ENCODE measurements around the gene FBXL16. TPM values are rescaled to one million over a fixed set of nuclear protein-coding genes. Genes with fewer than 3 reads are reported as not detected.
"Not testable (repeated sequence)": the region's sequence is repeated elsewhere in the genome, so short reads cannot be mapped to it uniquely, and the experiment has no call there.

Gene FBXL16
- polyA plus RNA-seq, 6 donors from 2014 or later: 0.23 to 7.9 (median 0.56) TPM; not detected in 1

DNA sequence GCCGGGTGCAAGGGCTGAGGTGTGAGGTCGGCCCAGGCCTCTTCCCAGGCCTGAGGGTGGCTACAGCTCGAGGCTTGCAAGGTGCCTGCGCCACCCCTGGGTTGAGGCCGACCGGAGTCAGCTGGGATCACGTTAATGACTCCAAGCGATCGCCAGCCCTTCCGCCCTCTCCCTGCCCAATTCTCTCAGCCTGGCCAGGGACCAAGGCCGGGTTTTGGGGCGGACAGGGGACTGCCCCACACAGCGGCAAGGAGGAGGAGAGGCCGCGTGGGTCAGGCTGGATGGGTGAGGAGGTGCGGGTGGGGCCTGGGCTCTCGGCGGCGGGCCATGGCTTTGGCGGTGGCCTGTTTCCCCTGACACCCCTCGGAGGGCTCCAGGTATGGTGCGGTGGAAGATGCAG, 12.2 kb downstream of the FBXL16 start:
- H3K4me1 Mint-ChIP-seq: peaks cover 18 to 27% (median 27%) of the 10 kb centered on the region in 3 donors
- H3K36me3 Mint-ChIP-seq: no peaks in the 10 kb centered on the region
- DNase-seq: no peak
- peak overlapping the region in 4 of 8 donors; percentile 39 to 74 (median 63) for H3K4me3 Mint-ChIP-seq
- no peak overlapping the region for H3K27ac Mint-ChIP-seq
- peaks cover 0 to 32% (median 15%) of the 10 kb centered on the region in 3 donors for H3K27me3 Mint-ChIP-seq
- ATAC-seq (ENCODE audit: low read depth in 2 of 2): no peak
- H3K9me3 Mint-ChIP-seq: no peaks in the 10 kb centered on the region

DNA sequence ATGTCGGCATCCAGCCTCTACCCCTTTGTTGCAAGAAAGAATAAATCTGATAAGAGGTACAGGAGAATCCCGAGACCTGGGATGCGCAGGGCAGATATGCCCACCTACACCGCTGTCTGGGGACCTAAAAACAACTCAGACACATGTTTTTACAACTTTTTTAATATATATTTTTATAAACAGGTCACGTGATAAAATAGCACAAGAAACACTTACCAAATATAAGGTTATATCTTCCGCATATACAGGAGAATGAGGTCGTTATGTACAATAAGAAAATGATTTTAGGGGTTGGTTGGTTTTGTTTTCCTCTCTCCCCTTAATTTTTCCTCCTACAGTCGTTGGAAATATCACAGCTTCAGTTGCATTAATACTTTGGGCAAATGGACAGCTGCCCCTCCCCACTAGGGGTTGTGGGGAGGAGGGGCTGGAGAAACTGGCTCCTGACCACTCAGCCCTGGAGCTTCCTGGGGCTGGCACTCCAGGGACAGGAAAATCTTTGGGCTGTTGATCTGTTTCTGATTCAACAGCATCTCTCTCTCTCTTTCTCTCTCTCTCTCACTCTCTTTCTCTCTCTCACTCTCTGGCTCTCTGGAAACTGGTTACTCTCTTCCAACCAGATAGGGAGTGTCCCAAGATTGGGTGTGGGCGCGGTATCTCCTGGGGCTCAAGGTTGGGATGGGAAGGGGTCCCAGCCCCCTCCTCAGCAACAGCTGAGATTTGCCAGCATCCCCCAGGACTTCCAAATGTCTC, 13.1 kb downstream of the FBXL16 start:
- Mint-ChIP-seq H3K36me3 (no peaks in the 10 kb centered on the region), H3K27ac (no peak overlapping the region), H3K4me1 (peaks cover 18 to 33% (median 27%) of the 10 kb centered on the region in 3 donors), H3K4me3 (peak overlapping the region in 6 of 8 donors; percentile 18 to 95 (median 46)), H3K9me3 (no peaks in the 10 kb centered on the region), H3K27me3 (peaks cover 0 to 24% (median 15%) of the 10 kb centered on the region in 3 donors)
- ATAC-seq (ENCODE audit: low read depth in 2 of 2): no peak
- DNase-seq: no peak

DNA sequence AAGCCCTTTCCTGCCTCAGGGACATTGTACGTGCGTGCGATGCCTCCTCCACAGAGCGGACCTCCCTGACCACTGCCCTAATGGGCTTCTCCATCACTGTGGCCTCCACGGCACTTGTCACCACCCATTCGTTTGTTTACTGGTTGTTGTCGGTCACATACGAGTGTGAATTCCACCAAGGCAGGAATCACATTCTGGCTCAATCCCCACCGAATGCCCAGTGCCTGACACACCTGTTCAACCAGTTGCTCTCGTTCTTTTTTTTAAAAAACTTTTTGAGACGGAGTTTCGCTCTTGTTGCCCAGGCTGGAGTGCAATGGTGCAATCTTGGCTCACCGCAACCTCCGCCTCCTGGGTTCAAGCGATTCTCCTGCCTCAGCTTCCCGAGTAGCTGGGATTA, 14.4 kb downstream of the FBXL16 start:
- ATAC-seq (ENCODE audit: low read depth in 2 of 2); H3K9me3 Mint-ChIP-seq; H3K36me3 Mint-ChIP-seq; DNase-seq: not testable (repeated sequence)
- Mint-ChIP-seq H3K27ac (peak overlapping the region in 2 of 6 donors; percentile 47 to 93), H3K4me1 (peaks cover 21 to 33% (median 27%) of the 10 kb centered on the region in 3 donors), H3K27me3 (peaks cover 0 to 19% (median 15%) of the 10 kb centered on the region in 3 donors), H3K4me3 (peak overlapping the region in 7 of 8 donors; percentile 89 to 97 (median 94))

DNA sequence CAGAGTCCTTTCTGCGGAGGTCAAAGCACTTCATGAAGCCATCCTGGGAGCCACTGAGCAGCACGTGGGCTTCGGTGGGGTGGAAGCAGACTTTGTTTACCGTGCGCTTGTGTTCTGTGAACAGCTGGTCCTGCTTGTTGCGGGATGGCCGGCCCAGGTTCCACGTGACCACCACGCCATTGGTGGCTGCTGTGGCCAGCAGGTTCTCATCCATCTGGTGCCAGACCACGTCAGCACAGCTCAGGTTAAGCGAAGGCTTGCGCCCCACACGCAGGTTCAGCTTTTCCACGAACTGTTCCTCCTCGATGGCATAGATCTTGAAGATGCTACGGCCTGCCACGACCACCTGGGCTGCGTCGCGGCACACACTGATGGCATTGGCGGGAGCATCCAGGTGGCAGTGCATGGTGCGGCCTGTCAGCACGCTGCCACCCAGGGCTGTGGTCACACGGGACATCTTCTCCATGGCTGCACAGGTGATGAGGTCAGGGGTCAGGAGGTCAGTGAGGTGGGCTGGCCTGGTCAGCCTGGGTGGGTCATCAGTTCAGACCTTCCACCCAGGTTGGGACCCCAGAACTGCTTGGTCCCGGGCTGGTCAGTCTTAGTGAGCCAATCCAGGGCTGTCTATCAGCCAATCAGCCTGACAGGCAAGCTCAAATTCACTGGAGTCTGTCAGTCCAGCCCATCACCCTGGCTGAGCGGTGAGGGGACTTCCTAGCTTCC, 16.3 kb downstream of the FBXL16 start:
- Mint-ChIP-seq H3K4me3 (peak overlapping the region; percentile 89 to 97 (median 94)), H3K27me3 (peaks cover 0 to 15% (median 13%) of the 10 kb centered on the region in 3 donors), H3K36me3 (no peaks in the 10 kb centered on the region), H3K4me1 (peaks cover 22 to 40% (median 29%) of the 10 kb centered on the region in 3 donors), H3K9me3 (no peaks in the 10 kb centered on the region), H3K27ac (peak overlapping the region in 5 of 6 donors; percentile 33 to 96 (median 56))
- no peak for ATAC-seq (ENCODE audit: low read depth in 2 of 2)
- no peak for DNase-seq

DNA sequence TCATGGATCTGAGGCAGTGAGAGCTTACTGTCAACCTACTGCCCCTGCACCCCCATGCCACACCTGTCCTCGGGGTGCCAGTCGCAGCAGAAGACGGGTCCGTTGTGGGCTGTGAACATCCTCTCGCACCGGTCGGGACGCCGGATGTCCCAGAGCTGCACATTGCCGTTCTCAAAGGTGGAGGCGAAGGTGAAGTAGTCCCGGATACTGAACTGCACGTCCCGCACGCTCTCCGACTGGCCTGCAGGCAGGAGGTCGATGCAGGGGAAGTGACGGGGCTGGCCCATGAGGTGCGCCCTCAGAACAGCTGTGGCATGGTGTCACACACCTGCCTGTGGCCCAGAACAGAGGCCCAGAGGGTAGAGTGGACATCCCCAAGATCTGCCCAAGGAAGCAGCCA, 18.1 kb downstream of the FBXL16 start:
- peaks cover 17 to 45% (median 36%) of the 10 kb centered on the region in 3 donors for H3K4me1 Mint-ChIP-seq
- no peaks in the 10 kb centered on the region for H3K9me3 Mint-ChIP-seq
- H3K4me3 Mint-ChIP-seq: peak overlapping the region in 4 of 8 donors; percentile 25 to 72 (median 55)
- H3K27me3 Mint-ChIP-seq: peaks cover 0 to 6% (median 1%) of the 10 kb centered on the region in 3 donors
- ATAC-seq (ENCODE audit: low read depth in 2 of 2) (no peak), DNase-seq (no peak)
- no peaks in the 10 kb centered on the region for H3K36me3 Mint-ChIP-seq
- H3K27ac Mint-ChIP-seq: no peak overlapping the region

DNA sequence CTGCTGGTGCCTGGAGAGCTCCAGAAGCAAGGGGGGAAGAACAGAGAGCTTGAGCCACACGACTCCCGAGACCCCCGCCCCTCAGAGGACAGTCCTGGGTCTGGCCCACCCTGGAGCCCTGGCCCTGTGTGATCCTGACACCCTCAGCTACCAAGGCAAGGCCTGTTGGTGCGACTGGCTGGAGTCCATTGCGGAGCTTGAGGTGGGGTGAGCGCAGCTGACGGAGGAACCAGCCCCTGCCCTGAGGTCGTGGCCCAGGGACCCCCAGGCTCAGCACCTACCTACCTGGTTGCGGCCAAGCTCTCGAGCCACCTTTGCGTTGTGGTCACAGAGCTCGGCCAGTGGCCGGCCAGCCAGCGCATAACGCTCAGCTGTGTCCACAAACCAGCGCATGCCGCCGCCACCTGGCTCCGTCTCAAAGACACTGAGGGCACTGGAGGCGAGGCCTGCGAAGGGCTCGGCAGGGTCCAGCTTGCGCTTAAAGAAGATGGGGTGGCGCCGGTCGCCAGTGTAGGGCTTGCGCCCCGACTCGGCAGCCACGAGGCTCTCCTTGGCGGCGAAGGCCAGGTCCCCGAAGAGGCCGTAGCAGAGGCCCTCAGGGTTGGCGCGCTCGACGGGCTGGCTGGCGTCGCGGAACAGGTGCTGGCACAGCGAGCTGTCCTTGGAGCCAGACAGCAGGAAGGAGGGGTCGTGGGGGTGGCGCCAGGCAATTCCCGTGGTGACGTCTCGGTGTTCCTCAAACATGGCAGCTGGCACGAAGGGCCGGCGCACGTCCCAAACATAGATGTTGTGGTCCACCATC, 18.9 kb downstream of the FBXL16 start:
- peak overlapping the region in 1 of 6 donors; percentile 77 for H3K27ac Mint-ChIP-seq
- no peaks in the 10 kb centered on the region for H3K36me3 Mint-ChIP-seq
- H3K27me3 Mint-ChIP-seq: no peaks in the 10 kb centered on the region
- H3K9me3 Mint-ChIP-seq: no peaks in the 10 kb centered on the region
- peak overlapping the region in 3 of 8 donors; percentile 6 to 59 (median 53) for H3K4me3 Mint-ChIP-seq
- peaks cover 17 to 54% (median 42%) of the 10 kb centered on the region in 3 donors for H3K4me1 Mint-ChIP-seq
- DNase-seq (no peak), ATAC-seq (ENCODE audit: low read depth in 2 of 2) (no peak)

DNA sequence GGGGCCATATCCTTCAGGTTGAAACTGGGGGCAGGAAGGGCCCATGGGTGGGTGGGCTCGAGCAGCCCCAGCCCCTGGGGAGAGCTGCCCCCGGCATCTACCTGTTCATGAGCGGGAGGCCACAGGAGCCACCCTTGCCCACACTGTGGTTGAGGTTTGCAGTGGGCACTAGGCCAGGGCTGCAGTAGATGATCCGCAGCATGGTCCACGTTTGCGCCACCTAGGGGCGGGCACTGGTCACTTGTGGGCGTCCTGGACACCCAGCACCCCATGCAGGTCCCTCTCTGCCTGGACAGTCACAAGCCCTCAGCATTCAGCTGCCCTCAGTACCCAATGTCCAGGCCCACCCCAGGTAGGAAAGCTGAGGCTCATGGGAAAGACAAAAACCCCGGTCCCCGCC, 19.6 kb downstream of the FBXL16 start:
- H3K27me3 Mint-ChIP-seq: no peaks in the 10 kb centered on the region
- no peaks in the 10 kb centered on the region for H3K9me3 Mint-ChIP-seq
- H3K27ac Mint-ChIP-seq: peak overlapping the region in 3 of 6 donors; percentile 63 to 77 (median 76)
- ATAC-seq (ENCODE audit: low read depth in 2 of 2): no peak
- H3K4me3 Mint-ChIP-seq: peak overlapping the region in 6 of 8 donors; percentile 19 to 79 (median 62)
- no peaks in the 10 kb centered on the region for H3K36me3 Mint-ChIP-seq
- peaks cover 14 to 58% (median 49%) of the 10 kb centered on the region in 3 donors for H3K4me1 Mint-ChIP-seq
- no peak for DNase-seq

DNA sequence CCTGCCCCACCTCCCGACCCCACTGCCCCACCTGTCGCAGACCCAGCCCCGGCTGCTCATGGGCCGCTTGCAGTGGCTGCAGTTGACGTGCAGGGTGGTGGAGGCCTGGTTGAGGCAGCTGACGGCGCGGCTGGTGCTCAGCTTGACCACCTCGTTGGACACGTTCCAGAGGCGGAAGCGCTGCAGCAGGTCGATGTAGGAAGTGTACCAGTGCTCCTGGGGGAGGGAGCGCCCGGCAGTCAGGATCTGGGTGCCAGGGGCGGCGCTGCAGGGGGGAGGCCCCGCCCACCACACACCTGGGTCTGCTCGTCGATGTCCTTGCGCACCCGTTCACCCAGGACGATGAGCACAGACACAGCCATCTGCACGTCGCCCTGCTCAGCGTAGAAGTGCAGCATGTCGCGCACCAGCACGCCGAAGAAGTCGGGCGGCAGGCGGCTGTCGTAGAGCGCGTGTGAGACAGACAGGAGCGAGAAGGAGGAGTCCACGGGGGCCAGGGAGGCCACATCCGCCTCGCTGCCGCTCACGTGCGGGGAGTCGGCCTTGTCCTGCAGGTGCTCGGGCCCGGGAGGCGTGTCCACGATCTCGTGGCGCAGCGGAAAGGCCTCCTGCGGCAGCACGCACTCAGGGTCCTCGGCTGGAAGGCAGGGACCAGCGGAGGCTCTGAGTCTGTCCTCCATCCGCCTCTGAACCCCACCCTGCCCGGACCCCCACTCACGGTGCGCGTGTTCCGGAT, 20.5 kb downstream of the FBXL16 start:
- H3K27ac Mint-ChIP-seq: peak overlapping the region in 2 of 6 donors; percentile 70 to 83
- no peaks in the 10 kb centered on the region for H3K9me3 Mint-ChIP-seq
- H3K4me3 Mint-ChIP-seq: peak overlapping the region in 1 of 8 donors; percentile 79
- no peaks in the 10 kb centered on the region for H3K27me3 Mint-ChIP-seq
- no peak for DNase-seq
- no peak for ATAC-seq (ENCODE audit: low read depth in 2 of 2)
- no peaks in the 10 kb centered on the region for H3K36me3 Mint-ChIP-seq
- H3K4me1 Mint-ChIP-seq: peaks cover 9 to 53% (median 49%) of the 10 kb centered on the region in 3 donors

DNA sequence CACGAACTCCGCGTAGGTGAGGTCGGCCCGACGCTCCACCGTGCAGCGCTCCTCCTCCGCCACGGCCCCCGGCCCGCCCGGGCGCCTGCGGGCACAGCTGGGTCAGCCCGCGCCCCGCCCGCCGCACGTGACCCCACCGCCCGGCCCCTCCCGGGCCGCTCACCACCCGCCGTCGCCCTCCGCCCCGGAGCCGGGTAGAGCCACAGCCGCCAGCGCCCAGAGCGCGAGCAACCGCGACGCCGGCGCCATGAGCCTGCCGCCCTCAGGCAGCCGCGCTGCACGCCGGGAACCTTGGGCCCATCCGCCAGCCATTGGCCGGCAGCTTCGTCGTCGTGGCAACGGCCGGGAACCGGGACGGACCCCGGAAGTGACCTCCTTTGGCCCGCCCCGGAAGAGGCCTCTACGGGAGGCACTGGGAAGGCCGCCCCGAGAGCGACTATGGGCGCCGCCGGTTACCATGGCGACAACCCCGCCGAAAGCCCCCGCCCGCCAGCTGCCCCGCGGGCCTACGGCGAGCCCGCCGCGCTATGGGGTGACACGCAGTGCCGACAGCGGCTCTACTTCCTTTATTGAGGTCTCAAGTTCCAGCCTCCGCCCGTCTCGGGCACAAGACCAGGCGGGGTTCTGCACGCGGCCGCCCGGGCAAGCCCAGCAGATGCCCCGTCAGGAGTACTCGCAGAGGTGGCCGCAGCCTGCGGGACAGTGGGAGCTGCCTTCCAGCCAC, 21.4 kb downstream of the FBXL16 start, which contains the start of gene JMJD8:
Gene JMJD8, minus strand, starts transcription at position 264 of the 724 bp plus-strand sequence. Its CDS starts 15 bp downstream, at position 249.
- DNase-seq (peak; percentile 96), ATAC-seq (ENCODE audit: low read depth in 2 of 2) (peak; percentile 78 to 79)
- no peaks in the 10 kb centered on the region for H3K36me3 Mint-ChIP-seq
- H3K27me3 Mint-ChIP-seq: no peaks in the 10 kb centered on the region
- peaks cover 8 to 45% (median 45%) of the 10 kb centered on the region in 3 donors for H3K4me1 Mint-ChIP-seq
- no peaks in the 10 kb centered on the region for H3K9me3 Mint-ChIP-seq
- H3K27ac Mint-ChIP-seq: peak within 1 kb of the TSS; percentile 33 to 93 (median 74)
- H3K4me3 Mint-ChIP-seq: peak within 1 kb of the TSS; percentile 77 to 91 (median 85)

DNA sequence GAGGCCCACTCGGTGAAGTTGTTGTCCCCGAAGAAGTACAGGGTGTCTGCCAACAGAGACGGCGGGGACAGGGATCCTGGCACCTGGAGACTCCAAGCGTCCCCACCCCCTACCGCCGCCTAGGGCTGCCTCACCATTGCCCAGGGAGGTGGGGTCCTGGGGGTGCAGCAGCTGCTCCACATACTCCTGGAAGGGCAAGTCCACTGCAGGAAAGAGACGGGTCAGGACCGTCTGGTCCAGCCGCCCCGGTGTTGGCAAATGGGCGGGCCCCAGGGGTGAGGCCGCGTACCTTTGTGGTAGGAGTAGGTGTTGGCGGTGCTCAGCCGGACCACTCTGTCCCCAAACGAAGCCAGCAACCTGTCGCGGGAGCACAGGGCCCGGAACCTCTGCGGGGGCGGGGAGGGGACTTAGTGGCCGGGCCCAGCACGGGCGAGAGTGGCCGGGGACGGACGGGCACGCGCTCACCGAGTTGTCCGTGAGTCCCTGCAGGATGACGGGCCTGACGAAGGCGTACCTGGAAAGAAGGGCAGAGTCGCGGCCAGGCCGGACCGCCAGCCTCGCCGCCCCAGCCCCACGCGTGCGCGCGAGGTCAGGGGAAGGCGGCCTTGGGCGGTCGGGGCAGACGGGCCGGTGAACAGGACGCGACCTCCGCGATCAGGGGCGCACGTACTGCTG, 22.1 kb downstream of the FBXL16 start:
- DNase-seq (no peak), ATAC-seq (ENCODE audit: low read depth in 2 of 2) (no peak)
- Mint-ChIP-seq H3K4me1 (peaks cover 4 to 42% (median 38%) of the 10 kb centered on the region in 3 donors), H3K27me3 (no peaks in the 10 kb centered on the region), H3K9me3 (no peaks in the 10 kb centered on the region), H3K36me3 (no peaks in the 10 kb centered on the region), H3K4me3 (peak overlapping the region; percentile 68 to 89 (median 82)), H3K27ac (peak overlapping the region in 3 of 6 donors; percentile 32 to 83 (median 82))

DNA sequence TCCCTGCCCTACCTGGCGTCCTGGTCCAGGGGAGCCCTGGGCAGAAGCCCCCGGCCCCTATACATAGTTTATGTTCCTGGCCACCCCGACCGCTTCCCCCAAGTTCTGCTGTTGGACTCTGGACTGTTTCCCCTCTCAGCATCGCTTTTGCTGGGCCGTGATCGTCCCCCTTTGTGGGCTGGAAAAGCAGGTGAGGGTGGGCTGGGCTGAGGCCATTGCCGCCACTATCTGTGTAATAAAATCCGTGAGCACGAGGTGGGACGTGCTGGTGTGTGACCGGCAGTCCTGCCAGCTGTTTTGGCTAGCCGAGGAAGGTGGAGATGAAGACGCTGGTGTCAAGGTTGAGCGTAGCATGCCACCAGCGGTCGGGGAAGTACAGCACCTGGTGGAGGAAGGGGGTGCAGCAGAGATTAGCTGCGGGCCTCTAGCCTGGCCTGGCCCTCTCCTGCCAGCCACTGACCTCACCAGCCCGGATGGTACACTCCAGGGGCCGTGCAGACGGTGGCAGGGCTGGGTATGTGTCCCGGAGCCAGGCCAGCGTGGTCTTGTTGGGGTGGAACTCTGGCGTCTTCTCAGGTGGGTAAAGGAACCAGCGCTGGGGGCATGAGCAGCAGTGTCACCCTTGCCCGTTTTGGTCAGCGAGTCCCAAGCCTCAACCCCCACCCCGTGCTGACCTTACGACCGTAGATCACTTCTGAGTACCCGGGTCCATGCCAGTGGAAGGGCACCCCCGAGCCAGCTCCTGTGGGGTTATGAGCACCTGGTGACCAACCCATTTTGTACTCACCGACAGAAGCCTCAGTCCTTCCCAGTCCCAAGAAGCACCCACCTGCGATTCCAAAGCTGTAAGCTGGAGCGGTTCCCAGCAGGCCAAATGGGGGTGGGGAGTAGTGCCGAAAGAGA, 22.9 kb downstream of the FBXL16 start:
- Mint-ChIP-seq H3K4me1 (peaks cover 4 to 38% (median 38%) of the 10 kb centered on the region in 3 donors), H3K27me3 (no peaks in the 10 kb centered on the region), H3K36me3 (no peaks in the 10 kb centered on the region), H3K4me3 (peak overlapping the region; percentile 68 to 89 (median 82)), H3K9me3 (no peaks in the 10 kb centered on the region), H3K27ac (peak overlapping the region in 4 of 6 donors; percentile 32 to 83 (median 69))
- ATAC-seq (ENCODE audit: low read depth in 2 of 2) (no peak), DNase-seq (no peak)

Data from naive B cell (primary cell).